HFFc6 (cell line): ENCODE data around the gene CELF6. TPM values are rescaled to one million over a fixed set of nuclear protein-coding genes. Genes with fewer than 3 reads are reported as not detected.
A peak's percentile ranks its signal among the peaks of the same experiment; 100 is the strongest.

Experiments
- DNase-seq: peaks from one replicate; pipeline ENCODE4 v3.0.0-alpha.2; 2018
- H3K27ac Mint-ChIP-seq: 2 replicates; pipeline ENCODE4 v1.8.0; 2020; ENCODE audit warnings: mild to moderate bottlenecking, mixed read lengths
- H3K27me3 Mint-ChIP-seq: 2 replicates; pipeline ENCODE4 v1.8.0; 2021; ENCODE audit warnings: mild to moderate bottlenecking, moderate library complexity, mixed read lengths; ENCODE audit not compliant: insufficient read depth
- H3K36me3 Mint-ChIP-seq: 2 replicates; pipeline ENCODE4 v1.8.0; 2021; ENCODE audit warnings: low read depth, mixed read lengths
- H3K4me1 Mint-ChIP-seq: 2 replicates; pipeline ENCODE4 v1.8.0; 2020; ENCODE audit warnings: low read depth, mixed read lengths
- H3K4me3 Mint-ChIP-seq: 2 replicates; pipeline ENCODE4 v1.8.0; 2020; ENCODE audit warnings: mild to moderate bottlenecking, moderate library complexity, mixed read lengths
- H3K9me3 Mint-ChIP-seq: 2 replicates; pipeline ENCODE4 v1.8.0; 2020; ENCODE audit warnings: mild to moderate bottlenecking, mixed read lengths
- CTCF ChIP-seq: fragments of 200-600 bp; sonication (generic); IDR thresholded peaks from 2 replicates; pipeline ENCODE4 v1.5.0; 2021; ENCODE audit warnings: antibody characterized with exemption, mild to moderate bottlenecking
- total RNA-seq, 6 experiments: library from RNA; stranded (reverse); fragmentation: NEBNext Ultra II Directional; extraction: Animal tissue kit (Norgen Biotek cat#: 25700); gene quantifications; 2 replicates in 1 of 6; 3 replicates in 5 of 6; pipeline ENCODE4 v1.2.3, GENCODE V29; 2021

Gene CELF6
- total RNA-seq, 6 experiments from 2014 or later = 0.11 to 0.14 (median 0.12) TPM; not detected in 2

- Mint-ChIP-seq H3K9me3 (peaks cover 9% of the 10 kb centered on the region; the same call in 1 of the 2 replicates), H3K27ac (no peak overlapping the region; the same call in 1 of the 2 replicates), H3K27me3 (peaks cover 10% of the 10 kb centered on the region), H3K4me1 (peaks cover 20% of the 10 kb centered on the region), H3K4me3 (peak overlapping the region; percentile 68), H3K36me3 (peaks cover 11% of the 10 kb centered on the region; the same call in 1 of the 2 replicates)
- TF ChIP-seq CTCF = no peak
- DNase-seq = peak; percentile 10
These were observed 485 bp downstream of the CELF6 start for GRCh38 chr15:72319360-72319984.

GRCh38 chr15:72318408-72318942 is 1.5 kb downstream of the CELF6 start:
- peaks cover 10% of the 10 kb centered on the region for H3K27me3 Mint-ChIP-seq
- TF ChIP-seq CTCF = no peak
- H3K4me3 Mint-ChIP-seq = peak overlapping the region; percentile 68
- peaks cover 1% of the 10 kb centered on the region; the same call in 1 of the 2 replicates for H3K36me3 Mint-ChIP-seq
- peaks cover 20% of the 10 kb centered on the region for H3K4me1 Mint-ChIP-seq
- no peak overlapping the region for H3K27ac Mint-ChIP-seq
- peaks cover 2% of the 10 kb centered on the region; the same call in 1 of the 2 replicates for H3K9me3 Mint-ChIP-seq
- DNase-seq = no peak

GRCh38 chr15:72315706-72316370 is 4.1 kb downstream of the CELF6 start:
- DNase-seq = no peak
- Mint-ChIP-seq H3K4me1 (peaks cover 18% of the 10 kb centered on the region), H3K27me3 (peaks cover 9% of the 10 kb centered on the region), H3K4me3 (no peak overlapping the region), H3K36me3 (no peaks in the 10 kb centered on the region), H3K27ac (no peak overlapping the region), H3K9me3 (no peaks in the 10 kb centered on the region)
- TF ChIP-seq CTCF = no peak

- DNase-seq = no peak
- TF ChIP-seq CTCF = no peak
- H3K27ac Mint-ChIP-seq = no peak overlapping the region
- H3K4me1 Mint-ChIP-seq = peaks cover 6% of the 10 kb centered on the region
- no peaks in the 10 kb centered on the region for H3K36me3 Mint-ChIP-seq
- H3K9me3 Mint-ChIP-seq = no peaks in the 10 kb centered on the region
- H3K4me3 Mint-ChIP-seq = no peak overlapping the region
- H3K27me3 Mint-ChIP-seq = peaks cover 11% of the 10 kb centered on the region
These were observed 6.1 kb downstream of the CELF6 start for GRCh38 chr15:72313881-72314280.

- TF ChIP-seq CTCF = no peak
- DNase-seq = no peak
- H3K4me1 Mint-ChIP-seq = peaks cover 2% of the 10 kb centered on the region
- no peak overlapping the region for H3K4me3 Mint-ChIP-seq
- H3K36me3 Mint-ChIP-seq = no peaks in the 10 kb centered on the region
- H3K27ac Mint-ChIP-seq = no peak overlapping the region
- H3K9me3 Mint-ChIP-seq = no peaks in the 10 kb centered on the region
- H3K27me3 Mint-ChIP-seq = peaks cover 7% of the 10 kb centered on the region
These were observed 6.5 kb downstream of the CELF6 start for GRCh38 chr15:72313448-72313840.
